Heart right ventricle (tissue), 16 donors: ENCODE results near the gene AGTR1. TPM values are rescaled to one million over a fixed set of nuclear protein-coding genes. Genes with fewer than 3 reads are reported as not detected.

ENCODE experiments used
- ATAC-seq, 8 donors: fragments of 200-7000 bp; cut with Tn5 transposase; one replicate each; pipeline ENCODE4 v1.9.1; 2020; ENCODE audit warnings: mild to moderate bottlenecking in 8 of 8, moderate library complexity in 8 of 8, moderate number of reproducible peaks in 1 of 8
- DNase-seq, 2 donors: peaks; one replicate each; pipeline ENCODE4 v3.0.0-alpha.2; 2020
- H3K27ac ChIP-seq, 10 donors: fragments of 200-600 bp; sonication (generic) in 2 of 10; one replicate each; pipeline versions ENCODE4 v1.5.0 to v1.8.0; 2020 to 2022; ENCODE audit warnings: mild to moderate bottlenecking in 3 of 10
- H3K27me3 ChIP-seq, 7 donors: fragments of 200-600 bp; one replicate each; pipeline ENCODE4 v1.8.0; 2021 to 2022; ENCODE audit warnings: mild to moderate bottlenecking in 2 of 7
- H3K36me3 ChIP-seq, 9 donors: fragments of 200-600 bp; sonication (generic) in 1 of 9; one replicate each; pipeline versions ENCODE4 v1.5.0 to v1.8.0; 2020 to 2022; ENCODE audit warnings: mild to moderate bottlenecking in 2 of 9
- H3K4me1 ChIP-seq, 9 donors: fragments of 200-600 bp; sonication (generic) in 1 of 9; one replicate each; pipeline versions ENCODE4 v1.5.0 to v1.8.0; 2020 to 2022; ENCODE audit warnings: mild to moderate bottlenecking in 4 of 9
- H3K4me3 ChIP-seq, 10 donors: fragments of 200-600 bp; sonication (generic) in 2 of 10; one replicate each; pipeline versions ENCODE4 v1.5.0 to v1.8.0; 2020 to 2022; ENCODE audit warnings: mild to moderate bottlenecking in 7 of 10, moderate library complexity in 2 of 10
- H3K9me3 ChIP-seq, 11 donors: fragments of 200-600 bp in 10 of 11; sonication (generic) in 2 of 11; one replicate each; pipeline versions ENCODE4 v1.5.0 to v1.8.0; 2013 to 2022; ENCODE audit warnings: mild to moderate bottlenecking in 2 of 11, control low read depth in 1 of 11, moderate library complexity in 1 of 11
- CTCF ChIP-seq, 9 donors: fragments of 200-600 bp; sonication (generic) in 2 of 9; IDR thresholded peaks; one replicate each; pipeline versions ENCODE4 v1.5.0 to v1.8.0; 2021 to 2022; ENCODE audit warnings: antibody characterized with exemption in 9 of 9, mild to moderate bottlenecking in 5 of 9, moderate library complexity in 1 of 9
- WGBS, 2 donors: extraction: QIAGEN DNeasy Blood & Tissue Kit; methylation state at CpG; one replicate each; pipeline ENCODE4 v1.1.7; 2013; ENCODE audit warnings: inconsistent platforms in 1 of 2; 5-methylcytosine and 5-hydroxymethylcytosine counted together
- intact Hi-C, 10 donors: fragments of 100-400 bp; cut with DNase I; formaldehyde crosslinking; loops; one replicate each; pipeline versions ENCODE4 v1.11.1 to v1.14.2; 2022
- polyA plus RNA-seq, 2 donors: library from polyadenylated mRNA; stranded (reverse); fragments of 200-250 nt; gene quantifications; one replicate each; pipeline ENCODE4 v1.2.3, GENCODE V29; 2013
- total RNA-seq, 10 donors: library from RNA; stranded (reverse); fragmentation: NEBNext Ultra II Directional in 3 of 10; extraction: Animal tissue kit (Norgen Biotek cat#: 25700) in 3 of 10; gene quantifications; one replicate each; pipeline versions ENCODE4 v1.2.1 to v1.2.4, GENCODE V29; 2021 to 2023
- donor health status: Arrhythmogenic right ventricular cardiomyopathy.
- donor health status: ischemic (EF 13 %, LVEDD 7.1; RV severe dilation, severe dysfunction).
- donor health status: healthy with polysubstance abuse.
- donor health status: DM: no; HTN: yes; CAD: no.
- donor health status: DM: no; HTN: no; CAD: no.
- donor health status: ischemic (EF 25% LVEDD 6.9; RV normal size, moderate dysfunction).
- donor health status: ischemic (EF 25% LVEDD 5.7; RV mildly dilated, moderate dysfunction).
- donor health status: healthy.
- donor health status: DM: yes; HTN: yes; CAD: no.
- donor health status: Ischemic cardiomyopathy.
- donor health status: ischemic (EF 35%, LVEDD 5.7; RV mildly dilated, moderate dysfunction).
- donor health status: nonischemic (EF 11% LVEDD 7.7; RV severe dilation, severe dysfunction).
- donor health status: DM: yes; HTN: yes; CAD: no.
- donor health status: PGD.
- donor health status: ischemic (EF 29% LVEDD 5.4; RV normal size, mild dysfunction).
- donor health status: nonischemic (EF 23%, LVEDD 6.1; RV moderate dilation, normal function).

AGTR1 gene
- total and polyA plus RNA-seq, 12 donors = 0.28 to 4.5 (median 0.99) TPM

GRCh38 chr3:148694116-148694515 lies 3.6 kb upstream of the AGTR1 start:
- no peaks in the 10 kb centered on the region for H3K36me3 ChIP-seq
- no peak overlapping the region for H3K27ac ChIP-seq
- DNase-seq (no peak), ATAC-seq (no peak)
- intact Hi-C loops = no loop called here
- no peak overlapping the region for H3K4me3 ChIP-seq
- 46 to 49% methylated on average over 1 of the region's 1 CpG for WGBS, 2 donors
- H3K9me3 ChIP-seq = peaks cover 0 to 5% (median 0%) of the 10 kb centered on the region in 11 donors
- no peak for TF ChIP-seq CTCF (IDR thresholded peaks at IDR 0.05)
- no peaks in the 10 kb centered on the region for H3K4me1 ChIP-seq
- peaks cover 0 to 30% (median 14%) of the 10 kb centered on the region in 7 donors for H3K27me3 ChIP-seq

- H3K4me1 ChIP-seq = no peaks in the 10 kb centered on the region
- ATAC-seq (peak in 4 of 8 donors; percentile 19 to 45 (median 33)), DNase-seq (no peak)
- peak overlapping the region in 7 of 10 donors; percentile 18 to 72 (median 39) for H3K27ac ChIP-seq
- WGBS, 2 donors = 40 to 48% methylated on average over 17 of the region's 17 CpGs
- TF ChIP-seq CTCF (IDR thresholded peaks at IDR 0.05) = no peak
- H3K9me3 ChIP-seq = no peaks in the 10 kb centered on the region
- peaks cover 0 to 37% (median 15%) of the 10 kb centered on the region in 7 donors for H3K27me3 ChIP-seq
- intact Hi-C loops = no loop called here
- peak overlapping the region; percentile 9 to 65 (median 54) for H3K4me3 ChIP-seq
- no peaks in the 10 kb centered on the region for H3K36me3 ChIP-seq
These were observed 597 bp downstream of the AGTR1 start for GRCh38 chr3:148698190-148698810.

DNA sequence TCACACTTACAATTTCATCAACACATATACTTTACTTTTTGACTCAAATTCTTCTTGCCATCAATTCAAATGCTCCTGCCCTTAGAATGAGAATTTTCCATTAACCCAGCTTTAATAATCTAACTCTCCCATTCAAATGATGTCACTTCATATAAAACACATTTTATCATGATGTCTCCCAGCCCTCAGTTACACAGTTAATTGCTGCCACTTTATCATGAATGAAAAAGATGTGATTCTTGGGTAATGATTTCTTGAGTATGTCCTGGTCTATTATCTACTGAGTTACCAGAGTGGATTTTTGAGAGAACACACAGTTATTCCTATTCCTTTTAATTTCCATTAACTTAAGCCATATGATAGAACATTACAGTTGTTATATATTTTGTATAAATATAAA lies 7.6 kb downstream of the AGTR1 start:
- Histone ChIP-seq H3K27me3 (no peaks in the 10 kb centered on the region), H3K9me3 (no peaks in the 10 kb centered on the region), H3K4me1 (peaks cover 0 to 4% (median 0%) of the 10 kb centered on the region in 9 donors), H3K4me3 (no peak overlapping the region), H3K36me3 (no peaks in the 10 kb centered on the region), H3K27ac (no peak overlapping the region)
- intact Hi-C loops = no loop called here
- DNase-seq = no peak
- no peak for TF ChIP-seq CTCF (IDR thresholded peaks at IDR 0.05)
- no peak for ATAC-seq

GRCh38 chr3:148707601-148708380 lies 10.1 kb downstream of the AGTR1 start:
- Histone ChIP-seq H3K9me3 (no peaks in the 10 kb centered on the region), H3K4me3 (no peak overlapping the region), H3K4me1 (peaks cover 0 to 4% (median 0%) of the 10 kb centered on the region in 9 donors), H3K36me3 (no peaks in the 10 kb centered on the region), H3K27me3 (no peaks in the 10 kb centered on the region), H3K27ac (no peak overlapping the region)
- no peak for TF ChIP-seq CTCF (IDR thresholded peaks at IDR 0.05)
- intact Hi-C loops = no loop called here
- WGBS, 2 donors = 71 to 73% methylated on average over 5 of the region's 5 CpGs
- DNase-seq (no peak), ATAC-seq (no peak)
